ENCODE results near the gene GTPBP6. TPM values are rescaled to one million over a fixed set of nuclear protein-coding genes. Genes with fewer than 3 reads are reported as not detected.

Gene GTPBP6
- total RNA-seq, 4 donors from 2014 or later, result 20.2 to 35.8 (median 27.9) TPM

GRCh38 chrX:361231-362145 is 42.9 kb upstream of the GTPBP6 start:
- TF ChIP-seq CTCF (IDR thresholded peaks at IDR 0.05; ENCODE audit: low read depth), result no peak

DNA sequence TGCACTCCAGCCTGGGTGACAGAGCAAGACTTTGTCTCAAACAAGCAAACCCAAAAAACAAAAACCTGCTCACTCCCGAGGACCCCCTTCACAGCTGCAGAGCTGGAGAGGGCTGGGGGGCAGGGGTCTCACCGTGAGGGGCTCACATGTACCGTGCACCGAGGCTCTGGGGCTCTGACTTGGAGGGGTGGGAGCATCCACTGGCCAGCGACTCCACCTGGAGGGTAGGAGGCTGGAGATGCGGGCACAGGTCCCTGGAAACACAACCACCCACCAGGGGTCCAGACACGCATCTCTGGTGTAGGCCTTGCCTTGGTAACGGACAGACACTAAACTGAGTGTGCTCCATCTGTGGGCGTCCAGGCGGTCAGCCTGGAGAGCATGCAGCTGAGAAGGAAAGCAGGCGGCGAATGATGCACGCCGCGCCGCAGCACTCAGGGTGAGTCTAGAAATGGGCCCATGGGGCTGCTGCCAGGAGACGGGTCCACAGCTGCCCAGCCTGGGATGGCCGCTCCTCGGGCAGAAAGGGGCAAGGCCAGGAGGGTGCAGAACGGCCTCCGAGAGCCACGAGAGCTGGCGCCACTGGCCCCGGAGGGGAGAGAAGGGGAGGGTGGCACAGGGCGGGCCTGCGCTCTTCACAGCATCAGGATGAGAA is 42.0 kb upstream of the GTPBP6 start:
- TF ChIP-seq CTCF (IDR thresholded peaks at IDR 0.05; ENCODE audit: low read depth), result no peak

- TF ChIP-seq CTCF (IDR thresholded peaks at IDR 0.05; ENCODE audit: low read depth), result no peak
These were observed 40.1 kb upstream of the GTPBP6 start for GRCh38 chrX:358651-359143.

- no peak for TF ChIP-seq CTCF (IDR thresholded peaks at IDR 0.05; ENCODE audit: low read depth)
These were observed 39.3 kb upstream of the GTPBP6 start for GRCh38 chrX:357693-358471.

DNA sequence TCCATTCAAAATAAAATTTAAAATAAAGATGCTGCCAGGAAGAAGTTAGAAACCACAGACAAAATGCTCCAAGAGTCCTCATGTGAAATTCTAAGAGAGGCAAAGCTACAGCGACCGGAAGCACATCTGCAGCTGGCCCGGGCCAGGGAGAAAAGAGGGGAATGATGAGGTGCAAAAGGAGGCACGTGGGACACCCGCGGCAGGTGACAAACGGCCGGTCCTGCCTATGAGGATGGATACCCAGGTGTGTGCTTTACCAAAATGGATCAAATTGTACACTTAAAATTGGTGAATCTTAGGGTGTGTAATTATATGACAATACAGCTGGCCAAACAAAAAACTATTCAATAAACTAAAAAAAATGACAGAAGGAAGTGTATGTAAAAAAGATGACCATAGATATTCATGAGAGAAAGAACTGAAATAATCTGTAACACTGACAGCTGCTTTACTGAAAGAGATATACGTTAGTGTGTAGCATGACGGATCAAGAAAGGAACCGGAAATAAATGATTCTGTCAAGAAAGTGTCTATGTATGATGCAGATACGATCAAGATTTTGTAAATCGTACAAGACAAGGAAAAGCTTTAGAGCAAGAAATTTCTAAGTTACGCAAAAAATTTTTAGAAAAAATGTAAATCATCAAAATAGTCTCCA is 38.6 kb upstream of the GTPBP6 start:
- no peak for TF ChIP-seq CTCF (IDR thresholded peaks at IDR 0.05; ENCODE audit: low read depth)

- no peak for TF ChIP-seq CTCF (IDR thresholded peaks at IDR 0.05; ENCODE audit: low read depth)
These were observed 37.9 kb upstream of the GTPBP6 start for GRCh38 chrX:356385-357034.

Measured in subcutaneous adipose tissue (tissue), 4 donors.